Hepatocyte (in vitro differentiated cells): ENCODE measurements around the gene MAP3K2.

Source experiments
- EZH2phosphoT487 ChIP-seq: fragments of 200-600 bp; sonication (generic); IDR thresholded peaks from one replicate; pipeline ENCODE4 v1.6.1; 2018; ENCODE audit warnings: antibody characterized with exemption, mild to moderate bottlenecking, low read depth, moderate library complexity; ENCODE audit not compliant: unreplicated experiment, severe bottlenecking
- TF ChIP-seq, protein P1 (sequence below): fragments of 200-600 bp; sonication (generic); IDR thresholded peaks from 2 replicates; pipeline ENCODE4 v1.5.1; 2016; ENCODE audit warnings: antibody characterized with exemption, mild to moderate bottlenecking; ENCODE audit not compliant: poor library complexity

DNA sequence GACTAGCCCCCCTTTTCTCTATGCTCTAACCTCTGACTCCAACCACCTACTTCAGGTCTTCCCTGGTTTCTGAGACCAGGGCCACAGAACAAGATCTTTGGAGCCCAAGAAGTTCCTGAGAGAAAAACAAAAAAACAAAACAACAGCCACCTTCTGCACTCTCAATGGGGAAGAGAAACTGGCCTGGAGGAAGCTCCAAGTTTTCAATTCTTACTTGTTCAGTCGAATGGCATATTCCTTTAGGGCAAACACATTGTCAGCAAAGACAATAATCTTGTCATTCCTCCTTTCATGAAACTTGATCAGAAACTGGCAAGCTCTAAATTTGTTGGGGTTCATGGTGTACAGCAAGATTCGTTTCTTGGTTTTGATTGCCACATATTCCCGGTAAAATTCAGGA is 108.8 kb downstream of the MAP3K2 start:
- TF ChIP-seq, protein P1, sequence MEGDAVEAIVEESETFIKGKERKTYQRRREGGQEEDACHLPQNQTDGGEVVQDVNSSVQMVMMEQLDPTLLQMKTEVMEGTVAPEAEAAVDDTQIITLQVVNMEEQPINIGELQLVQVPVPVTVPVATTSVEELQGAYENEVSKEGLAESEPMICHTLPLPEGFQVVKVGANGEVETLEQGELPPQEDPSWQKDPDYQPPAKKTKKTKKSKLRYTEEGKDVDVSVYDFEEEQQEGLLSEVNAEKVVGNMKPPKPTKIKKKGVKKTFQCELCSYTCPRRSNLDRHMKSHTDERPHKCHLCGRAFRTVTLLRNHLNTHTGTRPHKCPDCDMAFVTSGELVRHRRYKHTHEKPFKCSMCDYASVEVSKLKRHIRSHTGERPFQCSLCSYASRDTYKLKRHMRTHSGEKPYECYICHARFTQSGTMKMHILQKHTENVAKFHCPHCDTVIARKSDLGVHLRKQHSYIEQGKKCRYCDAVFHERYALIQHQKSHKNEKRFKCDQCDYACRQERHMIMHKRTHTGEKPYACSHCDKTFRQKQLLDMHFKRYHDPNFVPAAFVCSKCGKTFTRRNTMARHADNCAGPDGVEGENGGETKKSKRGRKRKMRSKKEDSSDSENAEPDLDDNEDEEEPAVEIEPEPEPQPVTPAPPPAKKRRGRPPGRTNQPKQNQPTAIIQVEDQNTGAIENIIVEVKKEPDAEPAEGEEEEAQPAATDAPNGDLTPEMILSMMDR, result no peak
- no peak for TF ChIP-seq EZH2phosphoT487
